RCC 7860 (cell line): Measurements from ENCODE around the gene TRAPPC3L.

Source experiments
- DNase-seq: peaks from one replicate; pipeline ENCODE4 v3.0.0-alpha.2; 2015; ENCODE audit warnings: low spot score
- FAIRE-seq: peaks from 2 replicates; lab custom pipeline; 2012; peaks lifted over from hg19 to GRCh38; lab: Jason Lieb, UNC

The TRAPPC3L gene

GRCh38 chr6:116560130-116560529 lies 14.6 kb upstream of the TRAPPC3L start:
- no peak for FAIRE-seq
- no peak for DNase-seq

- FAIRE-seq (peak; percentile 83), DNase-seq (peak; percentile 76)
Measured at GRCh38 chr6:116557893-116558292, 12.4 kb upstream of the TRAPPC3L start.

GRCh38 chr6:116556814-116557415 lies 11.4 kb upstream of the TRAPPC3L start:
- FAIRE-seq (no peak), DNase-seq (no peak)

GRCh38 chr6:116556065-116556464 lies 10.6 kb upstream of the TRAPPC3L start:
- FAIRE-seq (no peak), DNase-seq (peak; percentile 18)

GRCh38 chr6:116553451-116553850 lies 8.0 kb upstream of the TRAPPC3L start, which contains the start of gene CALHM4:
CALHM4 (plus strand) TSS chr6:116553751; CDS start chr6:116553794, 43 bp downstream.
- DNase-seq (no peak), FAIRE-seq (no peak)

- FAIRE-seq, result no peak
Measured at GRCh38 chr6:116550796-116551195, 5.3 kb upstream of the TRAPPC3L start.

GRCh38 chr6:116547358-116547757 lies 1.9 kb upstream of the TRAPPC3L start:
- DNase-seq (no peak), FAIRE-seq (no peak)

More at GRCh38 chr6:116550796-116551195, 5.3 kb upstream of the TRAPPC3L start:
- no peak for DNase-seq

- DNase-seq, result no peak
- no peak for FAIRE-seq
Measured at GRCh38 chr6:116543149-116543548, 2.3 kb downstream of the TRAPPC3L start.

- DNase-seq (no peak), FAIRE-seq (no peak)
Measured at GRCh38 chr6:116542426-116542825, 3.1 kb downstream of the TRAPPC3L start.

GRCh38 chr6:116536216-116536621 lies 9.3 kb downstream of the TRAPPC3L start:
- FAIRE-seq (peak; percentile 78), DNase-seq (peak; percentile 13)

GRCh38 chr6:116535109-116535508 lies 10.4 kb downstream of the TRAPPC3L start:
- FAIRE-seq (no peak), DNase-seq (no peak)

- no peak for FAIRE-seq
- no peak for DNase-seq
Measured at GRCh38 chr6:116533233-116533957, 12.1 kb downstream of the TRAPPC3L start.

- FAIRE-seq (peak; percentile 59), DNase-seq (peak; percentile 49)
Measured at GRCh38 chr6:116531675-116532570, 13.6 kb downstream of the TRAPPC3L start.

- peak; percentile 72 for FAIRE-seq
Measured at GRCh38 chr6:116530436-116530835, 15.0 kb downstream of the TRAPPC3L start.

GRCh38 chr6:116529466-116530290 lies 15.8 kb downstream of the TRAPPC3L start:
- FAIRE-seq (no peak), DNase-seq (no peak)

More at GRCh38 chr6:116530436-116530835, 15.0 kb downstream of the TRAPPC3L start:
- DNase-seq, result peak; percentile 25

GRCh38 chr6:116528780-116529179 lies 16.7 kb downstream of the TRAPPC3L start:
- DNase-seq (no peak), FAIRE-seq (no peak)

GRCh38 chr6:116528133-116528532 lies 17.4 kb downstream of the TRAPPC3L start:
- DNase-seq (no peak), FAIRE-seq (no peak)

- FAIRE-seq (no peak), DNase-seq (no peak)
Measured at GRCh38 chr6:116524236-116524635, 21.2 kb downstream of the TRAPPC3L start.

GRCh38 chr6:116522896-116523295 lies 22.6 kb downstream of the TRAPPC3L start:
- DNase-seq, result no peak
- no peak for FAIRE-seq

- FAIRE-seq (no peak), DNase-seq (no peak)
Measured at GRCh38 chr6:116518621-116519368, 26.7 kb downstream of the TRAPPC3L start.
